C4-2B (cell line): ENCODE results near the gene HS3ST6.

Source experiments
- CTCF ChIP-seq: fragments of 450-650 bp; conservative IDR thresholded peaks from 2 replicates; pipeline ENCODE4 v1.5.1; 2017; ENCODE audit warnings: mild to moderate bottlenecking
- ZFX ChIP-seq: fragments of 450-650 bp; IDR thresholded peaks from 2 replicates; pipeline ENCODE4 v1.6.1; 2017

GRCh38 chr16:1938910-1939309 lies 20.7 kb upstream of the HS3ST6 start:
- TF ChIP-seq CTCF (no peak), ZFX (no peak)
